Measurements from ENCODE around the gene RBFOX2. TPM values are rescaled to one million over a fixed set of nuclear protein-coding genes. Genes with fewer than 3 reads are reported as not detected.

Gene RBFOX2
- total RNA-seq, 2 experiments from 2014 or later: 54.3 to 78.7 TPM

DNA sequence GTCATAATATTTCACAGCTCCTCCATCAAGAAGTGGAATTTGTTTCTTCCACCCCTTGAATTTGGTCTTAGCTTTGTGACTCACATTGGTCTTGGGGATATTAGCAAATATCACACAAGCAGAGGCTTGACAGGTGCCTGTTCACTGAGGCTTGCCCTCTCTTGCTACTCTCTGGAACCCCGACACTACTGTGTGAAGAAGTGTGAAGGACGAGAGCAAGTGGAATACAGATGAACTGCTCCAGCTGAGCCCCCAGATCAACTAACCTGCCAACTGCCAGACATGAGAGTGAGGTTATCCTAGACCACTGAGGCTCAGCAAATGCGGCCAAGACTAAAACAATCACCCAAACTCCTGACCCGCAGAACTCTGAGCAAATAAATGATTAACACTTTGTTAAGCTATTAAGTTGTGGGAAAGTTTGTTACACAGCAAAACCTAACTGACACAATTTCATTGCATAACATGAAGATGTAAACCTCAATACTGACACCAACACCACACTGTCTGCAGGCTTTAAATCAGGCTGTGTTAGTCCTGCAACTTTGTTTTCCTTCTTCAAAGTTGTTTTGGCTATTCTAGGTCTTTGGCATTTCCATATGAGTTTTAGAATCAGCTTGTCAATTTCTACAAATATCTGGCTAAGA, 168.4 kb downstream of the RBFOX2 start:
- no TSS peak for BruUV-seq (replicated peaks)
- peaks cover 8% of the 10 kb centered on the region for H3K36me3 ChIP-seq (ENCODE audit: insufficient read depth, low read length)
- no peak overlapping the region for H2AFZ ChIP-seq (ENCODE audit: low read length)
- H4K20me1 ChIP-seq (ENCODE audit: insufficient read depth, low read length): no peaks in the 10 kb centered on the region
- no peaks in the 10 kb centered on the region for H3K9me3 ChIP-seq (ENCODE audit: low read length)
- peak overlapping the region; percentile 75 for H3K4me2 ChIP-seq (ENCODE audit: low read length)
- ChIA-PET CTCF (ENCODE audit: unreplicated experiment) (no interaction called here), POLR2A (interaction anchor here (0.8 to 1.2 kb wide), 7 partner anchors 12 to 115 kb away, joined by 3 to 4 read pairs (median 3); no protein-coding TSS in a partner anchor)
- H3K27ac ChIP-seq (ENCODE audit: low read depth, low read length, poor library complexity, severe bottlenecking): peak overlapping the region; percentile 99
- peak; percentile 86 for DNase-seq (ENCODE audit: low spot score)
- intact Hi-C loops (cut with micrococcal nuclease; ENCODE audit: unreplicated experiment): loop anchor here (2.0 to 10.0 kb wide), 3 partner anchors 45 to 155 kb away; no protein-coding TSS in a partner anchor
- H3K4me1 ChIP-seq (ENCODE audit: insufficient read depth, low read length, poor library complexity, severe bottlenecking): peaks cover 100% of the 10 kb centered on the region
- TF ChIP-seq, protein P1, sequence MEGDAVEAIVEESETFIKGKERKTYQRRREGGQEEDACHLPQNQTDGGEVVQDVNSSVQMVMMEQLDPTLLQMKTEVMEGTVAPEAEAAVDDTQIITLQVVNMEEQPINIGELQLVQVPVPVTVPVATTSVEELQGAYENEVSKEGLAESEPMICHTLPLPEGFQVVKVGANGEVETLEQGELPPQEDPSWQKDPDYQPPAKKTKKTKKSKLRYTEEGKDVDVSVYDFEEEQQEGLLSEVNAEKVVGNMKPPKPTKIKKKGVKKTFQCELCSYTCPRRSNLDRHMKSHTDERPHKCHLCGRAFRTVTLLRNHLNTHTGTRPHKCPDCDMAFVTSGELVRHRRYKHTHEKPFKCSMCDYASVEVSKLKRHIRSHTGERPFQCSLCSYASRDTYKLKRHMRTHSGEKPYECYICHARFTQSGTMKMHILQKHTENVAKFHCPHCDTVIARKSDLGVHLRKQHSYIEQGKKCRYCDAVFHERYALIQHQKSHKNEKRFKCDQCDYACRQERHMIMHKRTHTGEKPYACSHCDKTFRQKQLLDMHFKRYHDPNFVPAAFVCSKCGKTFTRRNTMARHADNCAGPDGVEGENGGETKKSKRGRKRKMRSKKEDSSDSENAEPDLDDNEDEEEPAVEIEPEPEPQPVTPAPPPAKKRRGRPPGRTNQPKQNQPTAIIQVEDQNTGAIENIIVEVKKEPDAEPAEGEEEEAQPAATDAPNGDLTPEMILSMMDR (conservative IDR thresholded peaks at IDR 0.05; ENCODE audit: low read length): no peak
- no peak for TF ChIP-seq EZH2phosphoT487 (IDR thresholded peaks at IDR 0.05; ENCODE audit: borderline replicate concordance, low read depth, low read length)
- peak overlapping the region; percentile 47 for H3K4me3 ChIP-seq (ENCODE audit: low read depth, low read length, poor library complexity, severe bottlenecking)
- H3K9me2 ChIP-seq (ENCODE audit: insufficient read depth, low read length): no peaks in the 10 kb centered on the region
- H3K79me2 ChIP-seq (ENCODE audit: insufficient read depth, low read depth, low read length): peaks cover 91% of the 10 kb centered on the region

DNA sequence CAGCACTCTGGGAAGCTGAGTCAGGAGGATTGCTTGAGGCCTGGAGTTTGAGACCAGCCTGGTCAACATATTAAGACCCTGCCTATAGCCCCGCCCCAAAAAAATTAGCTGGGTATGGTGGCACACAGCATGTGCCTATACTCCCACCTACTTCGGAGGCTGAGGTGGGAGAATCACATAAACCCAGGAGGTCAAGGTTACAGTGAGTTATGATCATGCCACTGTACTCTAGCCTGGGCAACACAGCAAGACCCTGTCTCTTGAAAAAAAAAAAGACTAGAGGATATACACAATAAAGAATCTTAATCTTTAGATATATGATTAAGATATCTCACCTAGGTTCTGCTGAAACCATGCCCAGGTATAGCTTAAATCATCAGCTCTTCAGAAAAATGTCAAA, 174.3 kb downstream of the RBFOX2 start:
- Histone ChIP-seq H3K36me3 (ENCODE audit: insufficient read depth, low read length) (peaks cover 3% of the 10 kb centered on the region; the same call in 1 of the 2 replicates), H3K79me2 (ENCODE audit: insufficient read depth, low read depth, low read length) (peaks cover 85% of the 10 kb centered on the region), H3K9me2 (ENCODE audit: insufficient read depth, low read length) (no peaks in the 10 kb centered on the region), H3K4me1 (ENCODE audit: insufficient read depth, low read length, poor library complexity, severe bottlenecking) (peaks cover 69% of the 10 kb centered on the region), H2AFZ (ENCODE audit: low read length) (no peak overlapping the region), H3K9me3 (ENCODE audit: low read length) (no peaks in the 10 kb centered on the region), H3K27ac (ENCODE audit: low read depth, low read length, poor library complexity, severe bottlenecking) (no peak overlapping the region), H4K20me1 (ENCODE audit: insufficient read depth, low read length) (no peaks in the 10 kb centered on the region), H3K4me2 (ENCODE audit: low read length) (no peak overlapping the region), H3K4me3 (ENCODE audit: low read depth, low read length, poor library complexity, severe bottlenecking) (no peak overlapping the region)
- TF ChIP-seq, protein P1 (conservative IDR thresholded peaks at IDR 0.05; ENCODE audit: low read length): no peak
- no peak for TF ChIP-seq EZH2phosphoT487 (IDR thresholded peaks at IDR 0.05; ENCODE audit: borderline replicate concordance, low read depth, low read length)
- no peak for DNase-seq (ENCODE audit: low spot score)
- CTCF ChIA-PET (ENCODE audit: unreplicated experiment): no interaction called here
- BruUV-seq (replicated peaks): no TSS peak
- POLR2A ChIA-PET: no interaction called here
- intact Hi-C loops (cut with micrococcal nuclease; ENCODE audit: unreplicated experiment): no loop called here

- no peak for DNase-seq (ENCODE audit: low spot score)
- peaks cover 66% of the 10 kb centered on the region for H3K4me1 ChIP-seq (ENCODE audit: insufficient read depth, low read length, poor library complexity, severe bottlenecking)
- no peaks in the 10 kb centered on the region for H4K20me1 ChIP-seq (ENCODE audit: insufficient read depth, low read length)
- no peaks in the 10 kb centered on the region for H3K36me3 ChIP-seq (ENCODE audit: insufficient read depth, low read length)
- POLR2A ChIA-PET: interaction anchor here (0.6 to 0.7 kb wide), 5 partner anchors 11 to 116 kb away, joined by 4 to 6 read pairs (median 5); no protein-coding TSS in a partner anchor
- H3K9me2 ChIP-seq (ENCODE audit: insufficient read depth, low read length): no peaks in the 10 kb centered on the region
- intact Hi-C loops (cut with micrococcal nuclease; ENCODE audit: unreplicated experiment): no loop called here
- H3K27ac ChIP-seq (ENCODE audit: low read depth, low read length, poor library complexity, severe bottlenecking): no peak overlapping the region
- no peaks in the 10 kb centered on the region for H3K9me3 ChIP-seq (ENCODE audit: low read length)
- H2AFZ ChIP-seq (ENCODE audit: low read length): no peak overlapping the region
- TF ChIP-seq, protein P1 (conservative IDR thresholded peaks at IDR 0.05; ENCODE audit: low read length): no peak
- no peak for TF ChIP-seq EZH2phosphoT487 (IDR thresholded peaks at IDR 0.05; ENCODE audit: borderline replicate concordance, low read depth, low read length)
- no TSS peak for BruUV-seq (replicated peaks)
- H3K4me3 ChIP-seq (ENCODE audit: low read depth, low read length, poor library complexity, severe bottlenecking): no peak overlapping the region
- peaks cover 83% of the 10 kb centered on the region for H3K79me2 ChIP-seq (ENCODE audit: insufficient read depth, low read depth, low read length)
- CTCF ChIA-PET (ENCODE audit: unreplicated experiment): no interaction called here
- H3K4me2 ChIP-seq (ENCODE audit: low read length): no peak overlapping the region
Measured at GRCh38 chr22:35852076-35852475, 176.5 kb downstream of the RBFOX2 start.

Data from OCI-LY7 (cell line).